Measurements from ENCODE around the gene LEMD2. TPM values are rescaled to one million over a fixed set of nuclear protein-coding genes. Genes with fewer than 3 reads are reported as not detected.

The LEMD2 gene
- total RNA-seq, 1 experiment from 2014 or later = 62.9 TPM

DNA sequence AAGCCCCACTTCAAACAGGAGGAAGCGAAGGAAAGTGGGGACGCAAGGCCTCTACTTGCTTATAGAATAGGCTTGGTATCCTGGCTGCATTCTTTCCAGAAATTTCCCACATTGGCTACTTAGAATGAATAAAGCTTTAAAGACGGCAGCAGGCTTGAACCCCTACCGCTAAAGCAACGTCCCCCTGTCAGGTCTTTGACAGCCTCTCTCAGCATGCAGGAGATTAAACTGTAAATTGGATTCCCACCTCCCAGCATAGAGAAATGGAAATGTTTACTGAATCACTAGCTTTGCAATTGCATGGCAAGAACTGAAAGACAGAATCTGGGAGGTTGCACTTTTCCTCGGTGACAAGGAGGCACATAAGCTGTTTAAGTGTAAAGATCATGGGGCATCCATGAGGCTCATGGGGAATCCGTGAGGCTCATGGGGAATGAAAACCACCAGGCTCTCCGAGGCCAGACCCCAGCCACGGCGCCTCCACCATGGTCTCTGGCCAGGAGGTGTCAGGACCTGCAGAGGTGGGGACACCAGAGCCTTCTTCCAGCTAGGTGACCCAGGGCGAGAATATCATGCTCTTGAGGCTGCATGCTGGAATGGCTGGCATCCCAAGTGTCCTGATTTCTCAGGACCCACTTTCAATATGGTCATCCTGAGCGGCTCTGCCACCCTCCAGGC is 10.3 kb downstream of the LEMD2 start (continued):
- TF ChIP-seq SMAD3 (CRISPR knock-in tag; IDR thresholded peaks at IDR 0.05; ENCODE audit: borderline replicate concordance) = no peak
- TF ChIP-seq FOXK1 (CRISPR knock-in tag; IDR thresholded peaks at IDR 0.05) = no peak
- TF ChIP-seq, protein P1, sequence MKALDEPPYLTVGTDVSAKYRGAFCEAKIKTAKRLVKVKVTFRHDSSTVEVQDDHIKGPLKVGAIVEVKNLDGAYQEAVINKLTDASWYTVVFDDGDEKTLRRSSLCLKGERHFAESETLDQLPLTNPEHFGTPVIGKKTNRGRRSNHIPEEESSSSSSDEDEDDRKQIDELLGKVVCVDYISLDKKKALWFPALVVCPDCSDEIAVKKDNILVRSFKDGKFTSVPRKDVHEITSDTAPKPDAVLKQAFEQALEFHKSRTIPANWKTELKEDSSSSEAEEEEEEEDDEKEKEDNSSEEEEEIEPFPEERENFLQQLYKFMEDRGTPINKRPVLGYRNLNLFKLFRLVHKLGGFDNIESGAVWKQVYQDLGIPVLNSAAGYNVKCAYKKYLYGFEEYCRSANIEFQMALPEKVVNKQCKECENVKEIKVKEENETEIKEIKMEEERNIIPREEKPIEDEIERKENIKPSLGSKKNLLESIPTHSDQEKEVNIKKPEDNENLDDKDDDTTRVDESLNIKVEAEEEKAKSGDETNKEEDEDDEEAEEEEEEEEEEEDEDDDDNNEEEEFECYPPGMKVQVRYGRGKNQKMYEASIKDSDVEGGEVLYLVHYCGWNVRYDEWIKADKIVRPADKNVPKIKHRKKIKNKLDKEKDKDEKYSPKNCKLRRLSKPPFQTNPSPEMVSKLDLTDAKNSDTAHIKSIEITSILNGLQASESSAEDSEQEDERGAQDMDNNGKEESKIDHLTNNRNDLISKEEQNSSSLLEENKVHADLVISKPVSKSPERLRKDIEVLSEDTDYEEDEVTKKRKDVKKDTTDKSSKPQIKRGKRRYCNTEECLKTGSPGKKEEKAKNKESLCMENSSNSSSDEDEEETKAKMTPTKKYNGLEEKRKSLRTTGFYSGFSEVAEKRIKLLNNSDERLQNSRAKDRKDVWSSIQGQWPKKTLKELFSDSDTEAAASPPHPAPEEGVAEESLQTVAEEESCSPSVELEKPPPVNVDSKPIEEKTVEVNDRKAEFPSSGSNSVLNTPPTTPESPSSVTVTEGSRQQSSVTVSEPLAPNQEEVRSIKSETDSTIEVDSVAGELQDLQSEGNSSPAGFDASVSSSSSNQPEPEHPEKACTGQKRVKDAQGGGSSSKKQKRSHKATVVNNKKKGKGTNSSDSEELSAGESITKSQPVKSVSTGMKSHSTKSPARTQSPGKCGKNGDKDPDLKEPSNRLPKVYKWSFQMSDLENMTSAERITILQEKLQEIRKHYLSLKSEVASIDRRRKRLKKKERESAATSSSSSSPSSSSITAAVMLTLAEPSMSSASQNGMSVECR (CRISPR knock-in tag; IDR thresholded peaks at IDR 0.05; ENCODE audit: borderline replicate concordance) = no peak
- TF ChIP-seq, protein P2, sequence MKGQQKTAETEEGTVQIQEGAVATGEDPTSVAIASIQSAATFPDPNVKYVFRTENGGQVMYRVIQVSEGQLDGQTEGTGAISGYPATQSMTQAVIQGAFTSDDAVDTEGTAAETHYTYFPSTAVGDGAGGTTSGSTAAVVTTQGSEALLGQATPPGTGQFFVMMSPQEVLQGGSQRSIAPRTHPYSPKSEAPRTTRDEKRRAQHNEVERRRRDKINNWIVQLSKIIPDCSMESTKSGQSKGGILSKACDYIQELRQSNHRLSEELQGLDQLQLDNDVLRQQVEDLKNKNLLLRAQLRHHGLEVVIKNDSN (CRISPR knock-in tag; IDR thresholded peaks at IDR 0.05) = no peak
- TF ChIP-seq, protein P3, sequence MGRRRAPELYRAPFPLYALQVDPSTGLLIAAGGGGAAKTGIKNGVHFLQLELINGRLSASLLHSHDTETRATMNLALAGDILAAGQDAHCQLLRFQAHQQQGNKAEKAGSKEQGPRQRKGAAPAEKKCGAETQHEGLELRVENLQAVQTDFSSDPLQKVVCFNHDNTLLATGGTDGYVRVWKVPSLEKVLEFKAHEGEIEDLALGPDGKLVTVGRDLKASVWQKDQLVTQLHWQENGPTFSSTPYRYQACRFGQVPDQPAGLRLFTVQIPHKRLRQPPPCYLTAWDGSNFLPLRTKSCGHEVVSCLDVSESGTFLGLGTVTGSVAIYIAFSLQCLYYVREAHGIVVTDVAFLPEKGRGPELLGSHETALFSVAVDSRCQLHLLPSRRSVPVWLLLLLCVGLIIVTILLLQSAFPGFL (CRISPR knock-in tag; IDR thresholded peaks at IDR 0.05; ENCODE audit: borderline replicate concordance) = no peak
- TF ChIP-seq NFE2L1 (CRISPR knock-in tag; IDR thresholded peaks at IDR 0.05) = no peak
- TF ChIP-seq E2F5 (CRISPR knock-in tag; IDR thresholded peaks at IDR 0.05) = no peak
- no peak for TF ChIP-seq CTCF (IDR thresholded peaks at IDR 0.05)
- TF ChIP-seq PRRX2 (CRISPR knock-in tag; IDR thresholded peaks at IDR 0.05) = no peak
- no peak for TF ChIP-seq MYBL2 (CRISPR knock-in tag; IDR thresholded peaks at IDR 0.05)

GRCh38 chr6:33777398-33778388 is 11.2 kb downstream of the LEMD2 start:
- DNase-seq (ENCODE audit: low spot score) (no peak), ATAC-seq (no peak)
- ChIA-PET CTCF (interaction anchor here (1.2 to 5.4 kb wide), 7 partner anchors 8 to 419 kb away, joined by 3 to 86 read pairs (median 3); no protein-coding TSS in a partner anchor), POLR2A (interaction anchor here (1.2 kb wide), 1 partner anchor 10 kb away, joined by 4 read pairs; no protein-coding TSS in a partner anchor)
- Mint-ChIP-seq H3K27me3 (ENCODE audit: low read depth) (no peaks in the 10 kb centered on the region), H3K4me1 (peaks cover 49% of the 10 kb centered on the region), H3K27ac (no peak overlapping the region; the same call in 1 of the 2 replicates), H3K4me3 (no peak overlapping the region), H3K9me3 (no peaks in the 10 kb centered on the region), H3K36me3 (peaks cover 69% of the 10 kb centered on the region)
- TF ChIP-seq ZNF396 (CRISPR knock-in tag; IDR thresholded peaks at IDR 0.05; ENCODE audit: borderline replicate concordance) (no peak), ELF4 (CRISPR knock-in tag; IDR thresholded peaks at IDR 0.05; ENCODE audit: low read depth) (no peak), JAZF1 (CRISPR knock-in tag; IDR thresholded peaks at IDR 0.05) (no peak), NR3C1 (CRISPR knock-in tag; conservative IDR thresholded peaks at IDR 0.05; ENCODE audit: low read depth) (no peak), PRRX2 (CRISPR knock-in tag; IDR thresholded peaks at IDR 0.05) (no peak), MYBL2 (CRISPR knock-in tag; IDR thresholded peaks at IDR 0.05) (no peak), FOXP1 (CRISPR knock-in tag; IDR thresholded peaks at IDR 0.05; ENCODE audit: borderline replicate concordance) (no peak), MXD4 (CRISPR knock-in tag; IDR thresholded peaks at IDR 0.05; ENCODE audit: borderline replicate concordance) (no peak)
- TF ChIP-seq, protein P4, sequence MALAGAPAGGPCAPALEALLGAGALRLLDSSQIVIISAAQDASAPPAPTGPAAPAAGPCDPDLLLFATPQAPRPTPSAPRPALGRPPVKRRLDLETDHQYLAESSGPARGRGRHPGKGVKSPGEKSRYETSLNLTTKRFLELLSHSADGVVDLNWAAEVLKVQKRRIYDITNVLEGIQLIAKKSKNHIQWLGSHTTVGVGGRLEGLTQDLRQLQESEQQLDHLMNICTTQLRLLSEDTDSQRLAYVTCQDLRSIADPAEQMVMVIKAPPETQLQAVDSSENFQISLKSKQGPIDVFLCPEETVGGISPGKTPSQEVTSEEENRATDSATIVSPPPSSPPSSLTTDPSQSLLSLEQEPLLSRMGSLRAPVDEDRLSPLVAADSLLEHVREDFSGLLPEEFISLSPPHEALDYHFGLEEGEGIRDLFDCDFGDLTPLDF (CRISPR knock-in tag; IDR thresholded peaks at IDR 0.05) = no peak
- TF ChIP-seq, protein P1 (CRISPR knock-in tag; IDR thresholded peaks at IDR 0.05; ENCODE audit: borderline replicate concordance) = no peak

Measured in WTC11 (cell line).